Measurements from ENCODE around the gene MYH16.

DNA sequence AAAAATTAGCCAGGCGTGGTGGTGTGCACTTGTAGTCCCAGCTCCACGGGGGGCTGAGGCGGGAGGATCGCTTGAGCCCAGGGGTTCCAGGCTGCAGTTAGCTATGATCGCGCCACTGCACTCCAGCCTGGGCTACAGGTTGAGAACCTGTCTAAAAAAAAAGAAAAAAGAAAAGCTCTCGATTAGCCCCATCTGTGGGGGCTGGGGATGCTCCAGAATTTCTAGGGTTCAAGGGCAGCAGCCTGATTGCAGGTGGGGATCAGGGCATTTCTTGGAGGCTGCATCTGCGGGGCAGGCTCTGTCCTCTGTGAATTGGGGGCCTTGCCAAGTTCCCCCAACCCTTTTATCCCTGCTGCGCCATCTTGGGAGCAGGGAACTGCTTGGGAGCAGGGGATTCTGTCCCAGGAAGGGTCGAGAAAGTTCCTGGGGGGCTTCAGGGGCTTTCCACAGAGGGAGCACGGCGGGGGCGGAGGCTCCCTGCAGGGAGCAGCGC lies 52.4 kb downstream of the MYH16 start:
- TF ChIP-seq, protein P1, sequence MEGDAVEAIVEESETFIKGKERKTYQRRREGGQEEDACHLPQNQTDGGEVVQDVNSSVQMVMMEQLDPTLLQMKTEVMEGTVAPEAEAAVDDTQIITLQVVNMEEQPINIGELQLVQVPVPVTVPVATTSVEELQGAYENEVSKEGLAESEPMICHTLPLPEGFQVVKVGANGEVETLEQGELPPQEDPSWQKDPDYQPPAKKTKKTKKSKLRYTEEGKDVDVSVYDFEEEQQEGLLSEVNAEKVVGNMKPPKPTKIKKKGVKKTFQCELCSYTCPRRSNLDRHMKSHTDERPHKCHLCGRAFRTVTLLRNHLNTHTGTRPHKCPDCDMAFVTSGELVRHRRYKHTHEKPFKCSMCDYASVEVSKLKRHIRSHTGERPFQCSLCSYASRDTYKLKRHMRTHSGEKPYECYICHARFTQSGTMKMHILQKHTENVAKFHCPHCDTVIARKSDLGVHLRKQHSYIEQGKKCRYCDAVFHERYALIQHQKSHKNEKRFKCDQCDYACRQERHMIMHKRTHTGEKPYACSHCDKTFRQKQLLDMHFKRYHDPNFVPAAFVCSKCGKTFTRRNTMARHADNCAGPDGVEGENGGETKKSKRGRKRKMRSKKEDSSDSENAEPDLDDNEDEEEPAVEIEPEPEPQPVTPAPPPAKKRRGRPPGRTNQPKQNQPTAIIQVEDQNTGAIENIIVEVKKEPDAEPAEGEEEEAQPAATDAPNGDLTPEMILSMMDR (IDR thresholded peaks at IDR 0.05) = no peak
- TF ChIP-seq EZH2 (IDR thresholded peaks at IDR 0.05) = no peak
- no peak for TF ChIP-seq EZH2phosphoT487 (IDR thresholded peaks at IDR 0.05)
